RWPE1 (cell line): ENCODE measurements around the gene PDIA2.

Source experiments
- CTCF ChIA-PET: fragments of 350-600 bp; sonication (Branson Sonifier 250); formaldehyde crosslinking; extraction: SDS; loops from one replicate; lab custom pipeline; 2021; lab: Yijun Ruan, JAX
- POLR2A ChIA-PET: fragments of 400-600 bp; formaldehyde crosslinking; extraction: SDS; loops from one replicate; lab custom pipeline; 2020; ENCODE audit warnings: antibody characterized with exemption; ENCODE audit not compliant: low non-redundant PET; lab: Yijun Ruan, JAX
- DNase-seq: peaks from one replicate; pipeline ENCODE4 v3.0.0; 2012; ENCODE audit warnings: low spot score
- H3K27ac ChIP-seq: fragments of 450-650 bp; 2 replicates; pipeline ENCODE4 v1.5.1; 2017
- CTCF ChIP-seq: fragments of 450-650 bp; conservative IDR thresholded peaks from 2 replicates; pipeline ENCODE4 v1.5.1; 2017; ENCODE audit warnings: low read depth, mild to moderate bottlenecking

The PDIA2 gene, protein sequence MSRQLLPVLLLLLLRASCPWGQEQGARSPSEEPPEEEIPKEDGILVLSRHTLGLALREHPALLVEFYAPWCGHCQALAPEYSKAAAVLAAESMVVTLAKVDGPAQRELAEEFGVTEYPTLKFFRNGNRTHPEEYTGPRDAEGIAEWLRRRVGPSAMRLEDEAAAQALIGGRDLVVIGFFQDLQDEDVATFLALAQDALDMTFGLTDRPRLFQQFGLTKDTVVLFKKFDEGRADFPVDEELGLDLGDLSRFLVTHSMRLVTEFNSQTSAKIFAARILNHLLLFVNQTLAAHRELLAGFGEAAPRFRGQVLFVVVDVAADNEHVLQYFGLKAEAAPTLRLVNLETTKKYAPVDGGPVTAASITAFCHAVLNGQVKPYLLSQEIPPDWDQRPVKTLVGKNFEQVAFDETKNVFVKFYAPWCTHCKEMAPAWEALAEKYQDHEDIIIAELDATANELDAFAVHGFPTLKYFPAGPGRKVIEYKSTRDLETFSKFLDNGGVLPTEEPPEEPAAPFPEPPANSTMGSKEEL

GRCh38 chr16:283033-283805 lies at the start of gene PDIA2:
Gene PDIA2, plus strand, starts transcription at chr16:283164. Its CDS starts 6 bp downstream, at chr16:283170.
- TF ChIP-seq CTCF, result no peak
- CTCF ChIA-PET, result interaction anchor here (0.7 kb wide), 1 partner anchor 10 kb away, joined by 4 read pairs; no protein-coding TSS in a partner anchor
- POLR2A ChIA-PET, result no interaction called here
- DNase-seq, result no peak
- H3K27ac ChIP-seq, result no peak within 1 kb of the TSS

DNA sequence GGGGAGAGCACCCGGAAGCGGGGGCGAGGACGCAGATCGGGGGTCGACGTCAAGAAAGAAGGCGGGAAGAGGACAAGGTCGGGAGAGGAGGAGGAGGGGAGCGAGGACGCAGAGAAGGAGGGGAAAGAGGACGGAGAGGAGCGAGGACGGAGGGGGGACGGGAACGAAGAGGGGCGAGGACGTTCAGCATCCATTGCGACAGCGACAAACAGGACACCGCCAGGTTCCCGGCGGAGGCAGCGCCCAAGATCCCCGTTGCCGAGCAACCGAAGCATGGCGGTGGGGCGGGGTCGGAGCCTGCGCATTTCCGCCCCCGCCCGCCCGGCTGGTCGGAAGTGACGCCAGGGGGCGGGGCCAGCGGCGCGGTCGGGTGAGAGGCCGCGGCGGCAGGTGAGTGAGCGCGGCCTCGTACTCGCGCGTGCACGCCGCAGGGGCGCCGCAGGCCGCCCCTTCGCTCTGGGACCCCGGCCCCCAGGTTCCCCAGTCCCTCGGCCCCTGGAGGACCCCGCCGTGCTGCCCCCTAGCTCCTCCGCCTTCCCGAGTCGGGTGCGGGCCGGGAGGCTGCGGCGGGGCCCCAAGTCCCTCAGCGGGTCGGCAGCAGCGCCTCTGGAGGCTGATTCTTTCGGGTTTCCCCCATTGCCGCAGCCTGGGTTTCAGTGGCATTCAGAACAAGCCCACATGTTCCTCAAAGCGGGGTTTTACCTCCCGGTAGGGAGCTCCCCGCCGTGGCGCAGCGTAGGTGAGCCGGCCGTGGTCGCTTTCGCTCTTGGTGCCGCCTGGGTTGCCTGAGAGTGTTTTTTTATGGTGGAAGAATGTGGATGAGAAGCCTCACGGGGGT lies 48.3 kb upstream of the PDIA2 start, which contains the start of gene FAM234A:
Gene FAM234A (plus strand): TSS at position 354 of the 838 bp plus-strand sequence. CDS start 19,593 bp downstream, outside the sequence.
- DNase-seq, result peak; percentile 95
- peak within 1 kb of the TSS; percentile 96 for H3K27ac ChIP-seq
- peak; percentile 65 for TF ChIP-seq CTCF
- ChIA-PET POLR2A (interaction anchor here (0.6 to 1.1 kb wide), 2 partner anchors 35 to 39 kb away, joined by 3 to 4 read pairs; no protein-coding TSS in a partner anchor), CTCF (interaction anchor here (0.6 to 0.8 kb wide), 4 partner anchors 11 to 190 kb away, joined by 3 to 6 read pairs (median 4); partner anchors contain the start of gene HBQ1)

DNA sequence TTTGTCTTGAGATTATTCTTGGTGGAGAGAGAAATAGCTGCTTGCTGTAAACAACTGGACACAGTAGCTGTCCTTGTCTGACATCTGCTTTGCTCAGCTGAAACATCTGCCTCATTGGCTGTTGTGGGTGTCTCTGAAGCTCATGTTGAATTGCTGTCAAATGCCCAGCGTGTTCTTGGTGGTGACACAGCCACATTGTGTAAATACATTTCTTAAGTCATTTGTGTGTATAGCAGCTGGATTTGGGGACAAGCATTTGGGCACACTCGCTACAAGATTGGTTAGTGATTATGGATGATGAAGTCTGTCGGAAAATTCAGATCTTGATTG lies 43.1 kb upstream of the PDIA2 start:
- CTCF ChIA-PET, result no interaction called here
- no peak overlapping the region for H3K27ac ChIP-seq
- TF ChIP-seq CTCF, result no peak
- DNase-seq, result no peak
- POLR2A ChIA-PET, result no interaction called here

- H3K27ac ChIP-seq, result no peak overlapping the region
- no peak for TF ChIP-seq CTCF
- ChIA-PET CTCF (interaction anchor here (0.6 kb wide), 1 partner anchor 22 kb away, joined by 4 read pairs; no protein-coding TSS in a partner anchor), POLR2A (interaction anchor here (0.7 kb wide), 1 partner anchor 8 kb away, joined by 4 read pairs; no protein-coding TSS in a partner anchor)
- DNase-seq, result no peak
These were observed 42.4 kb upstream of the PDIA2 start for GRCh38 chr16:240559-240958.

DNA sequence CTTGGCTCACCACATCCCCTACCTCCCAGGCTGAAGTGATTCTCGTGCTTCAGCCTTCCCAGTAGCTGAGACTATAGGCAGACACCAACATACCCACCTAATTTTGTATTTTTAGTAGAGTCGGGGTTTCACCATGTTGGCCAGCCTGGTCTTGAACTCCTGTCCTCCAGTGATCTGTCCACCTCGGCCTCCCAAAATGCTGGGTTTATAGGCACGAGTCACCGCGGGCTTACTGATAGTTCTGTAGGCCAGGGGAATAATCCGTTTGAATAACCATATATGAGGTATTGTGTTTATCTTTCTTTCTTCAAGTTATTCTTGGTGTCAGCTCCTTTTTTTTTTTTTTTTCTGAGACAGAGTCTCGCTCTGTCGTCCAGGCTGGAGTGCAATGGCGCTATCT lies 40.7 kb upstream of the PDIA2 start:
- no peak for DNase-seq
- CTCF ChIA-PET, result interaction anchor here (0.6 kb wide), 1 partner anchor 91 kb away, joined by 7 read pairs; no protein-coding TSS in a partner anchor
- no peak for TF ChIP-seq CTCF
- H3K27ac ChIP-seq, result no peak overlapping the region
- POLR2A ChIA-PET, result no interaction called here
